Measurements from ENCODE around the gene ANAPC5. TPM values are rescaled to one million over a fixed set of nuclear protein-coding genes. Genes with fewer than 3 reads are reported as not detected.

ANAPC5 gene
- polyA plus RNA-seq, 12 donors, result 96.6 to 163 (median 120) TPM; not detected in 1

DNA sequence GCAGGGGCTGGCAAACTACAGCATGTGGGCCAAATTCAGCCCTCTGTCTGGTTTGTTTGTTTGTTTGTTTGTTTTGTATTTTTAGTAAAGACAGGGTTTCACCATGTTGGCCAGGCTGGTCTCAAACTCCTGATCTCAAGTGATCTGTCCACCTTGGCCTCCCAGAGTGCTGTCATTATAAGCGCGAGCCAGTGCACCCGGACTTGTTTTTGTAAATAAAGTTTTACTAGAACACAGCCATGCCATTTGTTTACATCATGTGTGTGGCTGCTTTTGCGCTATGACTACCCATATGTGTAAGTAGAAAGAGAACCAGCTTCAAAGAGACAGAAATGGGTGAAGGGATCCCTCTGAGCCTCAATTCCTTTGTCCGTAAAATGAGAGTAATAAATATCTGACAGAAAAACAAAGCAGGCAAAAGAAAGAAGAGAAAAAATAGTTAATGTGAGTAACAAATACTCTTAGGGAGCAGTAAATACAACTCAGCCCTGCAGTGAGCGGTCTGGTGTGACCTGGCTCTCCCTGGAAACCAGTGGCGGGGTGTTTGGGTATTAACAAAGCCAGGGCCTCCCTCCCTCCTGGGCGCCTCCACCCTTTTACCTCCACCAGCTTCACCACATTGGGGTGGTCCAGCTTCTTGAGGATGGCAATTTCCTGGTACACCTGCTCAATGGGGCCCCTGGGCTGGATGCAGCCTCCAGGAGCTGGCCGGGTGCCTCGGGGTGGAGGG lies 88.8 kb downstream of the ANAPC5 start:
- no peak for DNase-seq

GRCh38 chr12:121261398-121261797 lies 90.8 kb downstream of the ANAPC5 start:
- DNase-seq, result no peak

DNA sequence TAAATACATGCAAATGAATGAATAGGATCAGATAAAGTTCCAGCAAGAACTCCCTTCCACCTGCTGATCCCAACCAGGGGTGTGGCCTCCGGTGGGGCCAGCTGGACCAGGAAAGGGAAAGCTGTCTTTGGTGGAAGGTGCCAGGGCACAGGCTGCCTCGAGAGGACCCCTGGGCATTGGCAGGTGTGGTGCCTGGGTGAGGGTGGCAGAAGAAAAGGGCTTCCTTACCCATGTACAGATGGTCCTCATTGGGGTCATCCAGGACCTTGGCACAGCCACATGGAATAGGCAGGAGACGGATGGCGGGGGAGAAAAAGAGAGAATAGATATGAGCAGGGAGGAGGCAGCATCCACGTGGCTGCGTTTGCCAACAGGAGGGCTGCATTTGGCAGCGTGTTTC lies 92.1 kb downstream of the ANAPC5 start:
- DNase-seq, result no peak

DNA sequence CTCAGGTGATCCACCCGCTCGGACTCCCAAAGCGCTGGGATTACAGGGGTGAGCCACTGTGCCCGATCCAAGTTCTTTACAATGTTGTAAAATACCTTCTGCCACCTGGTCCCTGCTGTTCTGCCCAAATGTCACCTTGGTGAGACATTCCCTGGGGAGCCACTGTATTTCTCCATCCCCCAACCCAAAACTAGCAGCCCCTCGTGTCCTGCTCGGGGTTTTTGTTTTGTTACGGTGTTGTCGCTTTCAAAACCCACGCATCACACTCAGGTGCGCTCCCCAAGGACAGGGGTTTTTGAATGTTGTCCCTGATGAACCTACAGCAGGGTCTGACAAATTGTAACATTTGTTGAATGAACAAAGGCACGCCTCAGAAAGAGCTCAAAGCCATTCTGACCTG lies 93.1 kb downstream of the ANAPC5 start:
- no peak for DNase-seq

Other genes starting within 250 kb of the ANAPC5 start
- gene P2RX7, start 219.5 kb downstream of the ANAPC5 start, polyA plus RNA-seq (ENCODE audit: insufficient read length in 12 of 12), result 1 to 10 TPM in 10 of 12 donors, not detected in 2; 1.0 to 6.3 (median 1.6) TPM
- 10 to 100 TPM in 7 of 12 donors, 1 to 10 TPM in 4, not detected in 1; 9.7 to 25.0 (median 10.7) TPM for gene P2RX4, start 142.3 kb downstream of the ANAPC5 start, polyA plus RNA-seq (ENCODE audit: insufficient read length in 12 of 12)
- gene CAMKK2, start 55.7 kb downstream of the ANAPC5 start, polyA plus RNA-seq (ENCODE audit: insufficient read length in 12 of 12), result 10 to 100 TPM in 11 of 12 donors, not detected in 1; 18.1 to 34.1 (median 22.6) TPM
- gene RNF34, start 47.7 kb upstream of the ANAPC5 start, polyA plus RNA-seq (ENCODE audit: insufficient read length in 12 of 12), result 10 to 100 TPM in 11 of 12 donors, not detected in 1; 23.9 to 35.1 (median 28.4) TPM
- gene KDM2B, start 228.6 kb upstream of the ANAPC5 start, polyA plus RNA-seq (ENCODE audit: insufficient read length in 12 of 12), result 10 to 100 TPM in 11 of 12 donors, not detected in 1; 14.0 to 39.3 (median 24.8) TPM

All from muscle of arm (tissue), 12 donors.